Stimulated activated CD8-positive, alpha-beta memory T cell treated with anti-CD3 and anti-CD28 coated beads, Interleukin-4, amount 100 ng/mL, for 1 hour (primary cell): ENCODE data around the gene KISS1R.

Source experiments
- DNase-seq, 2 donors: peaks; one replicate each; pipeline ENCODE4 v3.0.0-alpha.2; 2020; ENCODE audit warnings: low read depth in 2 of 2, low spot score in 1 of 2

The KISS1R gene

GRCh38 chr19:966485-967088 lies 49.5 kb downstream of the KISS1R start:
- no peak for DNase-seq
